HEK293 (cell line): Measurements from ENCODE around the gene P2RX2.

Experiments
- CTCF ChIA-PET: fragments of 350-600 bp; formaldehyde crosslinking; extraction: SDS; loops from one replicate; lab custom pipeline; 2021; ENCODE audit warnings: antibody characterized with exemption; lab: Yijun Ruan, JAX
- POLR2A ChIA-PET: fragments of 300-600 bp; formaldehyde crosslinking; extraction: SDS; loops from one replicate; lab custom pipeline; 2020; ENCODE audit warnings: antibody characterized with exemption, inconsistent platforms; lab: Yijun Ruan, JAX
- H3K27ac ChIP-seq: fragments of 200-500 bp; sonication (Bioruptor generic); 2 replicates; pipeline ENCODE4 v1.5.1; 2014; ENCODE audit warnings: low read depth, low read length, control low read depth, inconsistent platforms; ENCODE audit errors: extremely low read depth
- H3K36me3 ChIP-seq, 2 experiments: fragments of 200-500 bp in 1 of 2; sonication (Bioruptor generic) in 1 of 2; 1 replicate in 1 of 2; 2 replicates in 1 of 2; pipeline ENCODE4 v1.5.1; 2014 to 2017; ENCODE audit warnings: inconsistent platforms in 2 of 2, low read length in 2 of 2; ENCODE audit not compliant: control insufficient read depth in 2 of 2, insufficient read depth in 1 of 2
- H3K4me1 ChIP-seq: fragments of 200-500 bp; sonication (Bioruptor generic); 2 replicates; pipeline ENCODE4 v1.5.1; 2014; ENCODE audit warnings: mild to moderate bottlenecking, low read length, inconsistent platforms; ENCODE audit not compliant: control insufficient read depth, insufficient read depth
- H3K4me3 ChIP-seq: 2 replicates; pipeline ENCODE4 v1.5.1; 2011; ENCODE audit warnings: low read depth, mild to moderate bottlenecking, control low read depth, low read length, moderate library complexity
- H3K9me3 ChIP-seq: fragments of 200-500 bp; sonication (Bioruptor generic); 2 replicates; pipeline ENCODE4 v1.5.1; 2014; ENCODE audit warnings: low read depth, low read length, inconsistent platforms; ENCODE audit not compliant: control insufficient read depth, insufficient read depth
- KLF1 ChIP-seq: fragments of 450-650 bp; formaldehyde crosslinking; IDR thresholded peaks from 2 replicates; pipeline ENCODE4 v1.5.1; 2016; ENCODE audit warnings: missing biosample characterization, missing genetic modification characterization
- KLF8 ChIP-seq: fragments of 450-650 bp; formaldehyde crosslinking; IDR thresholded peaks from 2 replicates; pipeline ENCODE4 v1.5.1; 2016; ENCODE audit warnings: missing biosample characterization, missing genetic modification characterization
- MEIS1 ChIP-seq: sonication (generic); formaldehyde crosslinking; IDR thresholded peaks from 2 replicates; pipeline ENCODE4 v1.8.1; 2022; ENCODE audit warnings: missing genetic modification reagents, mild to moderate bottlenecking, borderline replicate concordance
- SALL2 ChIP-seq: fragments of 450-650 bp; formaldehyde crosslinking; IDR thresholded peaks from 2 replicates; pipeline ENCODE4 v1.5.0; 2017; ENCODE audit warnings: missing biosample characterization, mild to moderate bottlenecking, missing genetic modification characterization, borderline replicate concordance
- ZBTB7A ChIP-seq: fragments of 450-650 bp; formaldehyde crosslinking; IDR thresholded peaks from 2 replicates; pipeline ENCODE4 v1.5.1; 2016; ENCODE audit warnings: low read depth, missing biosample characterization, missing genetic modification characterization
- ZIC2 ChIP-seq: fragments of 450-650 bp; formaldehyde crosslinking; IDR thresholded peaks from 2 replicates; pipeline ENCODE4 v1.5.1; 2016; ENCODE audit warnings: missing biosample characterization, missing genetic modification characterization
- ZNF16 ChIP-seq: fragments of 450-650 bp; formaldehyde crosslinking; IDR thresholded peaks from 2 replicates; pipeline ENCODE4 v1.5.1; 2016; ENCODE audit warnings: low read depth, missing biosample characterization, missing genetic modification characterization
- ZNF174 ChIP-seq: fragments of 450-650 bp; formaldehyde crosslinking; IDR thresholded peaks from 2 replicates; pipeline ENCODE4 v1.5.0; 2017; ENCODE audit warnings: missing biosample characterization, mild to moderate bottlenecking, missing genetic modification characterization
- ZNF768 ChIP-seq: fragments of 450-650 bp; formaldehyde crosslinking; IDR thresholded peaks from 2 replicates; pipeline ENCODE4 v1.5.1; 2018; ENCODE audit warnings: missing biosample characterization, mild to moderate bottlenecking, missing genetic modification characterization
- TF ChIP-seq, protein P1 (sequence below): fragments of 450-650 bp; formaldehyde crosslinking; IDR thresholded peaks from 2 replicates; pipeline ENCODE4 v1.5.1; 2016; ENCODE audit warnings: missing biosample characterization, missing genetic modification characterization, low read depth
- TF ChIP-seq, protein P2 (sequence below): fragments of 450-650 bp; formaldehyde crosslinking; IDR thresholded peaks from 2 replicates; pipeline ENCODE4 v1.5.1; 2016; ENCODE audit warnings: missing biosample characterization, missing genetic modification characterization
- TF ChIP-seq, protein P3 (sequence below): fragments of 450-650 bp; formaldehyde crosslinking; conservative IDR thresholded peaks from 2 replicates; pipeline ENCODE4 v1.5.1; 2016; ENCODE audit warnings: low read depth, missing biosample characterization, missing genetic modification characterization
- TF ChIP-seq, protein P4 (sequence below): fragments of 450-650 bp; formaldehyde crosslinking; IDR thresholded peaks from 2 replicates; pipeline ENCODE4 v1.5.1; 2016; ENCODE audit warnings: missing biosample characterization, missing genetic modification characterization

The P2RX2 gene

DNA sequence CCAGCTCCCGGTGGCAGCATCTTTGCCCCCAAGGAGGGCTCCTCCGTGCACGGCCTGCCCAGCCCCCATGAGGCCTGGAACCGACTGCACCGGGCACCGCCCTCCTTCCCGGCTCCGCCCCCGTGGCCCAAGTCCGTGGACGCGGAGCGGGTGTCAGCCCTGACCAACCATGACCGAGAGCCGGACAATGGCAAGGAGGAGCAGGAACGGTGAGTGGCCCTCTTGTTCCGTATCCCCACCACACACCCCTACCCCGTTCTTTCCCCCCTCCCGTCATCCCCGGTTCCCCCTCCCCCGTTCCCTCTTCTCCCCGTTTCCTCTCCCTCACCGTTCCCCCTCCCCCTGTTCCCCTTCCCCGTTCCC lies 36.5 kb upstream of the P2RX2 start:
- TF ChIP-seq ZBTB7A (tag by site-specific recombination) = no peak
- no peak for TF ChIP-seq ZNF174 (tag by site-specific recombination)
- TF ChIP-seq MEIS1 = no peak
- TF ChIP-seq, protein P1, sequence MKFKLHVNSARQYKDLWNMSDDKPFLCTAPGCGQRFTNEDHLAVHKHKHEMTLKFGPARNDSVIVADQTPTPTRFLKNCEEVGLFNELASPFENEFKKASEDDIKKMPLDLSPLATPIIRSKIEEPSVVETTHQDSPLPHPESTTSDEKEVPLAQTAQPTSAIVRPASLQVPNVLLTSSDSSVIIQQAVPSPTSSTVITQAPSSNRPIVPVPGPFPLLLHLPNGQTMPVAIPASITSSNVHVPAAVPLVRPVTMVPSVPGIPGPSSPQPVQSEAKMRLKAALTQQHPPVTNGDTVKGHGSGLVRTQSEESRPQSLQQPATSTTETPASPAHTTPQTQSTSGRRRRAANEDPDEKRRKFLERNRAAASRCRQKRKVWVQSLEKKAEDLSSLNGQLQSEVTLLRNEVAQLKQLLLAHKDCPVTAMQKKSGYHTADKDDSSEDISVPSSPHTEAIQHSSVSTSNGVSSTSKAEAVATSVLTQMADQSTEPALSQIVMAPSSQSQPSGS (tag by site-specific recombination) = no peak
- no peak for TF ChIP-seq ZIC2 (tag by site-specific recombination)
- H3K4me3 ChIP-seq = no peak overlapping the region
- no peaks in the 10 kb centered on the region for H3K9me3 ChIP-seq
- ChIA-PET CTCF (no interaction called here), POLR2A (no interaction called here)
- H3K36me3 ChIP-seq = peaks cover 0 to 30% of the 10 kb centered on the region in 2 experiments; a peak in 2 of 3 replicates
- no peaks in the 10 kb centered on the region for H3K4me1 ChIP-seq
- no peak overlapping the region for H3K27ac ChIP-seq

DNA sequence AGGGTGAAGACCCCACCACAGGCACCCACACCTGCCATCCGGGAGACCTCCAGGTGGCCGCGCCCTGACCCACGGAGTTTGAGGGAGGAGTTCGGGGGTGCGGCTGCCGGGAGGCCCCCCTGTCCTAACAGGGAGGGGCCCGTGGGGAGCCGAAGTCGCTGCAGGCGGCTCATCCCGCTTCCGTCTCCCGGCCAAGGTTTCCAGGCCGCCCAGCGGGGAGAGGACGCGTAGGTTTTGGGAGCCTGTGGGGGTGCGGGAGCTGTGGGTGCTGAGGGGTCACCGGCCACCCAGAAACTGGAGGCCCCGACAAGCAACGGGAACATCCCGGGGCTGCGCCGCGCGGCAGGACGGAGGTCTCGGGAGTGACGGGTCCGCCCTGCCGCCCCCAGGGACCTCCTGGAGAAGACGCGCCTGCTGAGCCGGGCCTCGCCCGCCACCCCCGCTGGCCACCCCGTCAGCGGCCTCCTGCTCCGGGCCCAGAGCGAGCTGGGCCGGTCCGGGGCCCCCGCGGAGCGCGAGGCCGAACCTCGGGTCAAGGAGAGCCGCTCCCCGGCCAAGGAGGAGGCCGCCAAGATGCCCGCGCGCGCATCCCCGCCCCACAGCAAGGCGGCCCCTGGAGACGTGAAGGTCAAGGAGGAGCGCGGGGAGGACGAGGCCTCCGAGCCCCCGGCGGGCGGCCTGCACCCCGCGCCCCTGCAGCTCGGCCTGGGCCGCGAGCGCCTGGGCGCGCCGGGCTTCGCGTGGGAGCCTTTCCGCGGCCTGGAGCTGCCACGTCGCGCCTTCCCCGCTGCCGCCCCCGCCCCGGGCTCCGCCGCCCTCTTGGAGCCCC lies 35.8 kb upstream of the P2RX2 start:
- no peaks in the 10 kb centered on the region for H3K9me3 ChIP-seq
- no peaks in the 10 kb centered on the region for H3K4me1 ChIP-seq
- H3K27ac ChIP-seq = no peak overlapping the region
- POLR2A ChIA-PET = no interaction called here
- TF ChIP-seq, protein P2, sequence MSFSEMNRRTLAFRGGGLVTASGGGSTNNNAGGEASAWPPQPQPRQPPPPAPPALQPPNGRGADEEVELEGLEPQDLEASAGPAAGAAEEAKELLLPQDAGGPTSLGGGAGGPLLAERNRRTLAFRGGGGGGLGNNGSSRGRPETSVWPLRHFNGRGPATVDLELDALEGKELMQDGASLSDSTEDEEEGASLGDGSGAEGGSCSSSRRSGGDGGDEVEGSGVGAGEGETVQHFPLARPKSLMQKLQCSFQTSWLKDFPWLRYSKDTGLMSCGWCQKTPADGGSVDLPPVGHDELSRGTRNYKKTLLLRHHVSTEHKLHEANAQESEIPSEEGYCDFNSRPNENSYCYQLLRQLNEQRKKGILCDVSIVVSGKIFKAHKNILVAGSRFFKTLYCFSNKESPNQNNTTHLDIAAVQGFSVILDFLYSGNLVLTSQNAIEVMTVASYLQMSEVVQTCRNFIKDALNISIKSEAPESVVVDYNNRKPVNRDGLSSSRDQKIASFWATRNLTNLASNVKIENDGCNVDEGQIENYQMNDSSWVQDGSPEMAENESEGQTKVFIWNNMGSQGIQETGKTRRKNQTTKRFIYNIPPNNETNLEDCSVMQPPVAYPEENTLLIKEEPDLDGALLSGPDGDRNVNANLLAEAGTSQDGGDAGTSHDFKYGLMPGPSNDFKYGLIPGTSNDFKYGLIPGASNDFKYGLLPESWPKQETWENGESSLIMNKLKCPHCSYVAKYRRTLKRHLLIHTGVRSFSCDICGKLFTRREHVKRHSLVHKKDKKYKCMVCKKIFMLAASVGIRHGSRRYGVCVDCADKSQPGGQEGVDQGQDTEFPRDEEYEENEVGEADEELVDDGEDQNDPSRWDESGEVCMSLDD (tag by site-specific recombination) = no peak
- TF ChIP-seq, protein P3, sequence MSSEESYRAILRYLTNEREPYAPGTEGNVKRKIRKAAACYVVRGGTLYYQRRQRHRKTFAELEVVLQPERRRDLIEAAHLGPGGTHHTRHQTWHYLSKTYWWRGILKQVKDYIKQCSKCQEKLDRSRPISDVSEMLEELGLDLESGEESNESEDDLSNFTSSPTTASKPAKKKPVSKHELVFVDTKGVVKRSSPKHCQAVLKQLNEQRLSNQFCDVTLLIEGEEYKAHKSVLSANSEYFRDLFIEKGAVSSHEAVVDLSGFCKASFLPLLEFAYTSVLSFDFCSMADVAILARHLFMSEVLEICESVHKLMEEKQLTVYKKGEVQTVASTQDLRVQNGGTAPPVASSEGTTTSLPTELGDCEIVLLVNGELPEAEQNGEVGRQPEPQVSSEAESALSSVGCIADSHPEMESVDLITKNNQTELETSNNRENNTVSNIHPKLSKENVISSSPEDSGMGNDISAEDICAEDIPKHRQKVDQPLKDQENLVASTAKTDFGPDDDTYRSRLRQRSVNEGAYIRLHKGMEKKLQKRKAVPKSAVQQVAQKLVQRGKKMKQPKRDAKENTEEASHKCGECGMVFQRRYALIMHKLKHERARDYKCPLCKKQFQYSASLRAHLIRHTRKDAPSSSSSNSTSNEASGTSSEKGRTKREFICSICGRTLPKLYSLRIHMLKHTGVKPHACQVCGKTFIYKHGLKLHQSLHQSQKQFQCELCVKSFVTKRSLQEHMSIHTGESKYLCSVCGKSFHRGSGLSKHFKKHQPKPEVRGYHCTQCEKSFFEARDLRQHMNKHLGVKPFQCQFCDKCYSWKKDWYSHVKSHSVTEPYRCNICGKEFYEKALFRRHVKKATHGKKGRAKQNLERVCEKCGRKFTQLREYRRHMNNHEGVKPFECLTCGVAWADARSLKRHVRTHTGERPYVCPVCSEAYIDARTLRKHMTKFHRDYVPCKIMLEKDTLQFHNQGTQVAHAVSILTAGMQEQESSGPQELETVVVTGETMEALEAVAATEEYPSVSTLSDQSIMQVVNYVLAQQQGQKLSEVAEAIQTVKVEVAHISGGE (tag by site-specific recombination) = no peak
- TF ChIP-seq SALL2 (no peak), KLF1 (tag by site-specific recombination) (0 out of 2 replicates have a peak, but pooled peaks have one; percentile 10), KLF8 (tag by site-specific recombination) (peak; percentile 19; the same call in 1 of the 2 replicates), ZNF768 (no peak), ZNF16 (tag by site-specific recombination) (no peak)
- TF ChIP-seq, protein P4, sequence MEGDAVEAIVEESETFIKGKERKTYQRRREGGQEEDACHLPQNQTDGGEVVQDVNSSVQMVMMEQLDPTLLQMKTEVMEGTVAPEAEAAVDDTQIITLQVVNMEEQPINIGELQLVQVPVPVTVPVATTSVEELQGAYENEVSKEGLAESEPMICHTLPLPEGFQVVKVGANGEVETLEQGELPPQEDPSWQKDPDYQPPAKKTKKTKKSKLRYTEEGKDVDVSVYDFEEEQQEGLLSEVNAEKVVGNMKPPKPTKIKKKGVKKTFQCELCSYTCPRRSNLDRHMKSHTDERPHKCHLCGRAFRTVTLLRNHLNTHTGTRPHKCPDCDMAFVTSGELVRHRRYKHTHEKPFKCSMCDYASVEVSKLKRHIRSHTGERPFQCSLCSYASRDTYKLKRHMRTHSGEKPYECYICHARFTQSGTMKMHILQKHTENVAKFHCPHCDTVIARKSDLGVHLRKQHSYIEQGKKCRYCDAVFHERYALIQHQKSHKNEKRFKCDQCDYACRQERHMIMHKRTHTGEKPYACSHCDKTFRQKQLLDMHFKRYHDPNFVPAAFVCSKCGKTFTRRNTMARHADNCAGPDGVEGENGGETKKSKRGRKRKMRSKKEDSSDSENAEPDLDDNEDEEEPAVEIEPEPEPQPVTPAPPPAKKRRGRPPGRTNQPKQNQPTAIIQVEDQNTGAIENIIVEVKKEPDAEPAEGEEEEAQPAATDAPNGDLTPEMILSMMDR (tag by site-specific recombination) = no peak
- H3K36me3 ChIP-seq = peaks cover 0 to 23% of the 10 kb centered on the region in 2 experiments; a peak in 2 of 3 replicates
- CTCF ChIA-PET = no interaction called here
- no peak overlapping the region for H3K4me3 ChIP-seq
